ENCODE results near the gene TRIM66.

- TF ChIP-seq, protein P1, sequence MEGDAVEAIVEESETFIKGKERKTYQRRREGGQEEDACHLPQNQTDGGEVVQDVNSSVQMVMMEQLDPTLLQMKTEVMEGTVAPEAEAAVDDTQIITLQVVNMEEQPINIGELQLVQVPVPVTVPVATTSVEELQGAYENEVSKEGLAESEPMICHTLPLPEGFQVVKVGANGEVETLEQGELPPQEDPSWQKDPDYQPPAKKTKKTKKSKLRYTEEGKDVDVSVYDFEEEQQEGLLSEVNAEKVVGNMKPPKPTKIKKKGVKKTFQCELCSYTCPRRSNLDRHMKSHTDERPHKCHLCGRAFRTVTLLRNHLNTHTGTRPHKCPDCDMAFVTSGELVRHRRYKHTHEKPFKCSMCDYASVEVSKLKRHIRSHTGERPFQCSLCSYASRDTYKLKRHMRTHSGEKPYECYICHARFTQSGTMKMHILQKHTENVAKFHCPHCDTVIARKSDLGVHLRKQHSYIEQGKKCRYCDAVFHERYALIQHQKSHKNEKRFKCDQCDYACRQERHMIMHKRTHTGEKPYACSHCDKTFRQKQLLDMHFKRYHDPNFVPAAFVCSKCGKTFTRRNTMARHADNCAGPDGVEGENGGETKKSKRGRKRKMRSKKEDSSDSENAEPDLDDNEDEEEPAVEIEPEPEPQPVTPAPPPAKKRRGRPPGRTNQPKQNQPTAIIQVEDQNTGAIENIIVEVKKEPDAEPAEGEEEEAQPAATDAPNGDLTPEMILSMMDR (IDR thresholded peaks at IDR 0.05): no peak
- TF ChIP-seq JUN (IDR thresholded peaks at IDR 0.05) (no peak), POLR2A (IDR thresholded peaks at IDR 0.05; ENCODE audit: low read length) (no peak), EP300 (IDR thresholded peaks at IDR 0.05) (no peak), RCOR1 (IDR thresholded peaks at IDR 0.05; ENCODE audit: low read depth, low read length) (no peak), KDM1A (IDR thresholded peaks at IDR 0.05; ENCODE audit: low read depth) (no peak), RAD21 (conservative IDR thresholded peaks at IDR 0.05 in 1 of 2, IDR thresholded peaks at IDR 0.05 in 1 of 2) (no peak), CEBPB (IDR thresholded peaks at IDR 0.05) (no peak), ZNF302 (CRISPR knock-in tag; IDR thresholded peaks at IDR 0.05) (no peak)
- TF ChIP-seq, protein P2, sequence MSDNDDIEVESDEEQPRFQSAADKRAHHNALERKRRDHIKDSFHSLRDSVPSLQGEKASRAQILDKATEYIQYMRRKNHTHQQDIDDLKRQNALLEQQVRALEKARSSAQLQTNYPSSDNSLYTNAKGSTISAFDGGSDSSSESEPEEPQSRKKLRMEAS (IDR thresholded peaks at IDR 0.05): no peak
- TF ChIP-seq, protein P3, sequence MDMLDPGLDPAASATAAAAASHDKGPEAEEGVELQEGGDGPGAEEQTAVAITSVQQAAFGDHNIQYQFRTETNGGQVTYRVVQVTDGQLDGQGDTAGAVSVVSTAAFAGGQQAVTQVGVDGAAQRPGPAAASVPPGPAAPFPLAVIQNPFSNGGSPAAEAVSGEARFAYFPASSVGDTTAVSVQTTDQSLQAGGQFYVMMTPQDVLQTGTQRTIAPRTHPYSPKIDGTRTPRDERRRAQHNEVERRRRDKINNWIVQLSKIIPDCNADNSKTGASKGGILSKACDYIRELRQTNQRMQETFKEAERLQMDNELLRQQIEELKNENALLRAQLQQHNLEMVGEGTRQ (IDR thresholded peaks at IDR 0.05): no peak
Observed at GRCh38 chr11:8685306-8685705, 2.8 kb upstream of the TRIM66 start.
